GM12865 (cell line): ENCODE data around the gene VAC14.

Source experiments
- DNase-seq: peaks from one replicate; pipeline ENCODE4 v3.0.0; 2010; ENCODE audit warnings: low read depth
- H3K4me3 ChIP-seq: 2 replicates; pipeline ENCODE4 v1.5.1; 2011; ENCODE audit warnings: mild to moderate bottlenecking, low read depth, low read length, control low read depth
- CTCF ChIP-seq: IDR thresholded peaks from 2 replicates; pipeline ENCODE4 v1.5.1; 2011; ENCODE audit warnings: low read length, control low read depth, low read depth, inconsistent platforms; ENCODE audit not compliant: insufficient read depth; ENCODE audit errors: missing control alignments

VAC14 gene

GRCh38 chr16:70729292-70729691 lies 71.7 kb downstream of the VAC14 start:
- DNase-seq, result no peak
- H3K4me3 ChIP-seq, result no peak overlapping the region
- no peak for TF ChIP-seq CTCF

GRCh38 chr16:70728150-70728549 lies 72.8 kb downstream of the VAC14 start:
- no peak for TF ChIP-seq CTCF
- H3K4me3 ChIP-seq, result no peak overlapping the region
- no peak for DNase-seq

DNA sequence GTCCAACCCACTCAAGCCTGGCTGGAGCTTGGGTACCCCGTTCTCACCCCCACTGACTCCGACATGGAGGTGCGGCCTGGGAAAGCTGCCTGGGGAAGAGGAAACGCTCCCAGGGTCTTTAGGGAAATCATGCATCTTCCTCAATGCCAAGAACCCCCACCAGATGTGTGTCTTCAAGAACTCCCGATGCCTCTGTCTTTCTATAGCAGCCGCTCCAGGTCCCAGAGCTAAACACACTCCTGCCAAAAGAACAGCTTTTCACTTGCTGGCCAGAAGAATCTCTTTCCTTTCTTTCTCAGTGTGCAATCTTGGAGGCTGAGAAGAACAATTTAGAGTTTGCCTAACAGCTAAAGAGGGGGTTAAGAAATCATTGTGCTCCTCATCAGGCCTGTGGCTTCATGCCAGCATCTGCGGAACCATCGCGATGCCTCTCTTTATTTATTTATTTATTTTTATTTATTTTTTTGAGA lies 74.0 kb downstream of the VAC14 start:
- TF ChIP-seq CTCF, result no peak
- H3K4me3 ChIP-seq, result no peak overlapping the region
- no peak for DNase-seq

DNA sequence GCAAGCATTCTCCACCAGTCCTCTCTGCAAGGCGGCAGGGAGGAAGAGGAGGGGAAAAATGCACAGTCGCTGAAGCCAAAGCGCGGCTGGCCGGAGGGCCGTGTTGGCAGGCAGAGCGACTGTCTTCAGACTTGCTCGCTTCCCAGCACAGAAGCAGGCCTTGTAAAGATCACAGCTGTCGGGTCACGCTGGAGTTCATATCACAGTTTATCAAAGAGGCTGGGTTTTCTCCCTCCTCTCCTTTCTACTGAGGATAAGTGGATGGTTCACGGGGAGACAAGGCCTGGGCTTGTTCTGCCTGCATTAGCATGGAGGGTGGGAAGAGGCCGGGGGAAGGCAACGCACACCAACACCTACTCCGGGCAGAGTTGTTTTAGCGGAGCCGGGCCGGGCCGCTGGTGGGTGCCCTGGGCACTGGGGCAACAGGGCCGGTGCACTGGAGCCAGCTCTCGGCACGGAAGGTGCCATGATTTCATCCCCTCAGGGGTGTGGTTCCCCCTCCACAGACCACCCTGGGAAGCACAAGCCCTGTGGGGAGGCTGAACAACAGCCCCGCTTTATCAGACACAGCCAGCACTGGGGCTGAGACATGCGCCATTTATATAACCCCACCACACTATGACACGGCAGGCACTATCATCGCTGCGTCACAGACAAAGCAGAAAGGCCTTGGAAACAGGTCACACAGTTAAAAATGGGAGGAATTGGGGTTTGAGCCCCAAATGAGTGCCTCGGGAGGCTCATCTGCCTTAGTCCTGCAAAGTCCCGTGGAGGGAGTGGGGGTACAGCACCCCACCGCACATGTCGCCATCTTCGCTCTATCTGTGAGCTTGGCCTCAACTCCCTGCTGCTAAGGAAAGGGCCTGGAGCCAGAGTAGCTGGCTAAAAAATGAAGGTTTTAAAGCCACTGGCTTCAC lies 74.8 kb downstream of the VAC14 start:
- DNase-seq, result no peak
- no peak overlapping the region for H3K4me3 ChIP-seq
- no peak for TF ChIP-seq CTCF

DNA sequence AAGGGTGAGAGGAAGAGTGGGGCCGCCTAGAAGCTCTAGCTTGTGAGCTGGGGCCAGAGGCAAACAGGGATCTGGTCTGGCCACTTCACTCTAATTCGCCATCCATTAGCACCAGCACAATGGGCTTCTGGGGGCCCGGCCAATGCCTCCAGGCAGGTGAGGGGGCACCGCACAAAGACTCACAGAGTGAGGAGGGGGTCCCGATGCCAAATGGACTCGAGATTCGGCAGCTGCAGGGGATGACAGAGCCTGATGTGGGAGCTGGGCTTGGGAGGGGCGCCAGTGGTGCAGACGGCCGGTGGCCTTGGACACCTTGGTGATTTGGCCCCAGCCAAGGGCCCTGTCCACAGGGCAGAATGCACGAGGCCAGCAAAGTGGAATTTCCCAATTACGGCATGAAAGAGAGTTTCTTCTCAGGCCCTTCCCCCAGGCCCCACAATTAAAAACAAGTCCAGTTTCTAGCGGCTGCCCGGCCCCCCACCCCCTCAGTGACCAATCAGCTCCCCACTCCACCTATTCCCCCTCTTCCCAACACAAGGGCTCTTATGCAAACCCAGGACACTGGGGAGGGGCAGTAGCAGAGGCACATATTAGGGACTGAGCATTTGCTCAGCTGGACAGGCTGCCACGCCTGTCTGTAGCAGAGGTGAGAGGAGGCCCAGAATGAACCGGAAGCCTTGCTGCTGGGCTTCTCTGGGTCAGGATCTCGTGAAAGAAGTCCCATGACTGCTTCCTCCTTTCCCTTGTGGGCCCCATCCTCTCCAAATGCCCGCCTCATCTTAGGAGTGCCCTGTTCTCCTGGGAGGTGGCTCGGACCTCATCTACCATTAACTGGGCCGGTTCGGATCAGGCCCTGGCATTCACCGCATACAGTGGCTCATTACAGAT lies 75.7 kb downstream of the VAC14 start:
- H3K4me3 ChIP-seq, result no peak overlapping the region
- no peak for DNase-seq
- no peak for TF ChIP-seq CTCF

DNA sequence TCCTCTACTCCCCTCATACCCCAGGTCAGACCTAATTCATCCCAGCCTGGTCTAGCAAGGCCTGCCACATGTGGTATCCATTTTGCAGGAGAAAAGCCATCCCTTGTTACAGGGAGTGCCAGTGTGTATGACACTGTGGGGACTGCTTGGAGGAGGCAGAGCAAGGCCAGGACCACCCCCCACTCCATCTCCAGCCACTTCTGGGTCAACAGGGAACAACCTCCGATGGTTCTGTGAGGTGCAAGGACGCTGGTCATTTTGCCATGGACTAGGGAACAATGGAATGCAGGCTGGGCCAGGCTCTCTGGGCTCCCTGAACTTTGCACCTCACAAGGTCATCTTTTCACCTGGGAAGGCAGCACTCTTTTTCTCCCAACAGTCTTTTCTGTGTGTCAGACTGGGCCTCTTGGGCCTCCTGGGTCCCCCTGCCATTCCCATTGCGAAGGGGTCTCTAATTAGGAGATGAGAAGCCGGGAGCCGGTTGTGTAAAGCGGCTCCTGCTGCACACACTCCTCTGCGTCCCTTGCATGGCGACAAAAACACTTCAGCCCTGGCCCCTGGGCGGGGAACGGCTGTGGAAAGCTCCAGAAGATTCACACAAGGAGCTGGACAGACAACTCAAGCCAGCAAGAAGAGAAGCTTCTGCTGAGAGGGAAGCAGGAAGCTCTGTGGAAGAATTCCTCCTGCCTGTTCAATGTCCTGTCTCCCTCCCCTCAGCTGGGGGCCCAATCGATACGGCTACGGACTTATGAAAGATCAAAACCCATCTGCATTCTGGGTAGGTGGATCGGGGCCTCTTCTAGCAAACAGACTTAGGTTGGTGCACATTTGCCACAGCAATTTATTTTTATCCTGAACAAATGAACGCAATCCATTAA lies 76.6 kb downstream of the VAC14 start:
- H3K4me3 ChIP-seq, result no peak overlapping the region
- no peak for TF ChIP-seq CTCF
- DNase-seq, result no peak
